ENCODE data around the gene RAB36. TPM values are rescaled to one million over a fixed set of nuclear protein-coding genes. Genes with fewer than 3 reads are reported as not detected.
A peak's percentile ranks its signal among the peaks of the same experiment; 100 is the strongest.

RAB36 gene
- polyA plus RNA-seq, 3 donors: 0.37 to 0.78 (median 0.49) TPM

GRCh38 chr22:23179381-23180299, 34.4 kb downstream of the RAB36 start:
- H3K36me3 ChIP-seq (replicated peaks in 1 of 2; ENCODE audit: control insufficient read depth in 1 of 2, insufficient read depth in 2 of 2, low read length in 2 of 2): no peaks in the 10 kb centered on the region
- H3K9me3 Mint-ChIP-seq: peaks cover 10 to 23% (median 16%) of the 10 kb centered on the region in 7 donors
- peaks cover 0 to 16% (median 8%) of the 10 kb centered on the region in 3 donors for H3K27me3 Mint-ChIP-seq (ENCODE audit: low read depth in 3 of 3)
- TF ChIP-seq CTCF (IDR thresholded peaks at IDR 0.05): no peak
- peaks cover 0 to 5% of the 10 kb centered on the region in 2 donors for H3K27me3 ChIP-seq (ENCODE audit: control insufficient read depth in 2 of 2, insufficient read depth in 2 of 2, low read length in 2 of 2)
- H4K20me1 ChIP-seq (ENCODE audit: insufficient read depth, low read length): peaks cover 35% of the 10 kb centered on the region
- H3K4me3 Mint-ChIP-seq: peak overlapping the region; percentile 84 to 87
- H3K79me2 ChIP-seq (ENCODE audit: insufficient read depth, low read length): peaks cover 38% of the 10 kb centered on the region
- 50% methylated on average over 24 of the region's 25 CpGs for WGBS (ENCODE audit: insufficient coverage)
- peak overlapping the region; percentile 77 for H2AFZ ChIP-seq (ENCODE audit: insufficient read depth, low read depth, low read length, poor library complexity, severe bottlenecking)
- no peak for DNase-seq
- H3K27ac Mint-ChIP-seq: peak overlapping the region in 6 of 7 donors; percentile 42 to 85 (median 76)
- intact Hi-C loops (cut with micrococcal nuclease): loop anchor here (1.0 to 10.0 kb wide), 4 partner anchors 38 to 205 kb away; no protein-coding TSS in a partner anchor
- H3K4me2 ChIP-seq (replicated peaks; ENCODE audit: extremely low read depth, low read length, poor library complexity, severe bottlenecking): peak overlapping the region; percentile 87
- peak overlapping the region in 1 of 2 donors; percentile 29 for H3K27ac ChIP-seq (ENCODE audit: low read depth in 1 of 2, low read length in 2 of 2)
- peaks cover 41 to 47% of the 10 kb centered on the region in 2 donors for H3K4me1 ChIP-seq (ENCODE audit: control insufficient read depth in 1 of 2, insufficient read depth in 2 of 2, low read length in 2 of 2)
- H3K4me1 Mint-ChIP-seq: peaks cover 52% of the 10 kb centered on the region
- H3K36me3 Mint-ChIP-seq: peaks cover 11 to 13% of the 10 kb centered on the region in 2 donors
- H3K4me3 ChIP-seq (replicated peaks in 1 of 3; ENCODE audit: low read depth in 2 of 3, low read length in 3 of 3): peak overlapping the region; percentile 42 to 73 (median 44)
- peaks cover 8 to 19% of the 10 kb centered on the region in 2 donors for H3K9me3 ChIP-seq (replicated peaks in 1 of 2; ENCODE audit: control insufficient read depth in 1 of 2, insufficient read depth in 1 of 2, low read length in 2 of 2)
- H3K9ac ChIP-seq (ENCODE audit: insufficient read depth, low read length, poor library complexity, severe bottlenecking): peak overlapping the region; percentile 50

GRCh38 chr22:23180301-23180892, 35.1 kb downstream of the RAB36 start, which contains the start of gene BCR:
Gene BCR (plus strand): TSS chr22:23180509. CDS start chr22:23180961, 452 bp downstream.
- H3K27me3 Mint-ChIP-seq (ENCODE audit: low read depth in 3 of 3): peaks cover 0 to 16% (median 8%) of the 10 kb centered on the region in 3 donors

More at GRCh38 chr22:23180301-23180892, 35.1 kb downstream of the RAB36 start, which contains the start of gene BCR:
- H3K4me3 ChIP-seq (replicated peaks in 1 of 3; ENCODE audit: low read depth in 2 of 3, low read length in 3 of 3): peak within 1 kb of the TSS; percentile 57 to 79 (median 78)
- peak within 1 kb of the TSS; percentile 87 for H3K4me2 ChIP-seq (replicated peaks; ENCODE audit: extremely low read depth, low read length, poor library complexity, severe bottlenecking)
- Mint-ChIP-seq H3K9me3 (peaks cover 10 to 19% (median 16%) of the 10 kb centered on the region in 7 donors), H3K4me1 (peaks cover 60% of the 10 kb centered on the region), H3K4me3 (peak within 1 kb of the TSS; percentile 88 to 99), H3K36me3 (peaks cover 13% of the 10 kb centered on the region in 2 donors), H3K27ac (peak within 1 kb of the TSS in 6 of 7 donors; percentile 42 to 85 (median 76))
- no peaks in the 10 kb centered on the region for H3K36me3 ChIP-seq (replicated peaks in 1 of 2; ENCODE audit: control insufficient read depth in 1 of 2, insufficient read depth in 2 of 2, low read length in 2 of 2)
- peak within 1 kb of the TSS; percentile 77 for H2AFZ ChIP-seq (ENCODE audit: insufficient read depth, low read depth, low read length, poor library complexity, severe bottlenecking)
- TF ChIP-seq CTCF (IDR thresholded peaks at IDR 0.05): no peak
- peak; percentile 26 to 52 (median 39) for DNase-seq
- intact Hi-C loops (cut with micrococcal nuclease): loop anchor here in 1 of 2 donors (1.0 to 5.0 kb wide), 2 partner anchors 37 to 101 kb away; no protein-coding TSS in a partner anchor
- H3K9ac ChIP-seq (ENCODE audit: insufficient read depth, low read length, poor library complexity, severe bottlenecking): peak within 1 kb of the TSS; percentile 53
- H3K79me2 ChIP-seq (ENCODE audit: insufficient read depth, low read length): peaks cover 45% of the 10 kb centered on the region
- H4K20me1 ChIP-seq (ENCODE audit: insufficient read depth, low read length): peaks cover 42% of the 10 kb centered on the region
- peaks cover 48 to 55% of the 10 kb centered on the region in 2 donors for H3K4me1 ChIP-seq (ENCODE audit: control insufficient read depth in 1 of 2, insufficient read depth in 2 of 2, low read length in 2 of 2)
- WGBS (ENCODE audit: insufficient coverage): under 1% methylated on average over 81 of the region's 88 CpGs
- peaks cover 0 to 5% of the 10 kb centered on the region in 2 donors for H3K27me3 ChIP-seq (ENCODE audit: control insufficient read depth in 2 of 2, insufficient read depth in 2 of 2, low read length in 2 of 2)
- peak within 1 kb of the TSS in 1 of 2 donors; percentile 29 for H3K27ac ChIP-seq (ENCODE audit: low read depth in 1 of 2, low read length in 2 of 2)
- H3K9me3 ChIP-seq (replicated peaks in 1 of 2; ENCODE audit: control insufficient read depth in 1 of 2, insufficient read depth in 1 of 2, low read length in 2 of 2): peaks cover 8 to 15% of the 10 kb centered on the region in 2 donors
